B cell (primary cell): ENCODE results near the gene GSDME. TPM values are rescaled to one million over a fixed set of nuclear protein-coding genes. Genes with fewer than 3 reads are reported as not detected.

ENCODE experiments used
- ATAC-seq: fragments of 200-7000 bp; cut with Tn5 transposase; one replicate; pipeline ENCODE4 v1.10.0; 2021; ENCODE audit warnings: low read depth, mild to moderate bottlenecking, moderate number of reproducible peaks, moderate library complexity
- CTCF ChIA-PET: fragments of 350-600 bp; sonication (Branson Sonifier 250); formaldehyde crosslinking; loops from one replicate; lab custom pipeline; 2021; ENCODE audit warnings: antibody characterized with exemption, inconsistent platforms; lab: Charles Lee
- POLR2A ChIA-PET: fragments of 350-600 bp; sonication (Branson Sonifier 250); formaldehyde crosslinking; loops from one replicate; lab custom pipeline; 2021; ENCODE audit warnings: antibody characterized with exemption; lab: Charles Lee
- DNase-seq: peaks from one replicate; pipeline ENCODE4 v3.0.0; 2013
- H2AFZ ChIP-seq: 2 replicates; pipeline ENCODE4 v1.6.1; 2012; ENCODE audit warnings: mild to moderate bottlenecking, low read depth, low read length; ENCODE audit not compliant: insufficient read depth, poor library complexity, severe bottlenecking
- H3K27ac ChIP-seq, 2 donors: 1 replicate in 1 of 2; 2 replicates in 1 of 2; pipeline ENCODE4 v1.5.1; 2012 to 2013; ENCODE audit warnings: low read length in 2 of 2, mild to moderate bottlenecking in 2 of 2, moderate library complexity in 1 of 2
- H3K27me3 ChIP-seq, 4 experiments: fragments of 200-600 bp in 1 of 4; sonication (generic) in 1 of 4; replicated peaks in 1 of 4; 1 replicate in 2 of 4; 2 replicates in 2 of 4; pipeline versions ENCODE4 v1.6.1 to v1.7.0; 2013 to 2016; ENCODE audit warnings: low read length in 3 of 4, mild to moderate bottlenecking in 2 of 4, mixed read lengths in 1 of 4, moderate library complexity in 1 of 4; ENCODE audit not compliant: insufficient read depth in 4 of 4, control insufficient read depth in 3 of 4; ENCODE audit errors: control extremely low read depth in 1 of 4
- H3K36me3 ChIP-seq, 2 experiments: replicated peaks in 1 of 2; 1 replicate in 1 of 2; 2 replicates in 1 of 2; pipeline versions ENCODE4 v1.6.1 to v1.7.1; 2013; ENCODE audit warnings: low read length in 1 of 2; ENCODE audit not compliant: insufficient read depth in 2 of 2, control insufficient read depth in 1 of 2; ENCODE audit errors: control extremely low read depth in 1 of 2, extremely low read depth in 1 of 2
- H3K4me1 ChIP-seq, 2 donors: fragments of 200-600 bp in 1 of 2; sonication (generic) in 1 of 2; 1 replicate in 1 of 2; 2 replicates in 1 of 2; pipeline versions ENCODE4 v1.5.1 to v1.6.1; 2013 to 2017; ENCODE audit warnings: low read length in 2 of 2; ENCODE audit not compliant: control insufficient read depth in 2 of 2, insufficient read depth in 2 of 2
- H3K4me2 ChIP-seq: replicated peaks from 2 replicates; pipeline ENCODE3; 2012; ENCODE audit warnings: mild to moderate bottlenecking, low read depth, low read length; ENCODE audit not compliant: poor library complexity, severe bottlenecking
- H3K4me3 ChIP-seq, 5 experiments: fragments of 200-600 bp in 1 of 5; sonication (generic) in 1 of 5; 1 replicate in 3 of 5; 2 replicates in 2 of 5; pipeline versions ENCODE4 v1.5.1 to v1.7.0; 2011 to 2016; ENCODE audit warnings: low read length in 4 of 5, mild to moderate bottlenecking in 4 of 5, low read depth in 2 of 5, control low read depth in 1 of 5, moderate library complexity in 1 of 5; ENCODE audit not compliant: insufficient read depth in 1 of 5; ENCODE audit errors: control extremely low read depth in 1 of 5, extremely low read depth in 1 of 5
- H3K79me2 ChIP-seq: fragments of 200-600 bp; sonication (generic); one replicate; pipeline ENCODE4 v1.6.0; 2016; ENCODE audit warnings: low read length; ENCODE audit not compliant: control insufficient read depth, insufficient read depth
- H3K9ac ChIP-seq: fragments of 200-600 bp; sonication (generic); 2 replicates; pipeline ENCODE4 v1.6.1; 2017; ENCODE audit warnings: mild to moderate bottlenecking, low read length, moderate library complexity
- H3K9me3 ChIP-seq, 3 donors: one replicate each; pipeline versions ENCODE4 v1.6.1 to v1.7.1; 2013; ENCODE audit warnings: low read length in 2 of 3; ENCODE audit not compliant: control insufficient read depth in 2 of 3, insufficient read depth in 1 of 3; ENCODE audit errors: control extremely low read depth in 1 of 3
- H4K20me1 ChIP-seq: 2 replicates; pipeline ENCODE4 v1.6.0; 2012; ENCODE audit warnings: mild to moderate bottlenecking, low read length; ENCODE audit not compliant: insufficient read depth, control insufficient read depth, poor library complexity, severe bottlenecking
- H3K27ac Mint-ChIP-seq: one replicate; pipeline ENCODE4 v1.8.0; 2021; ENCODE audit warnings: mixed read lengths
- H3K27me3 Mint-ChIP-seq: one replicate; pipeline ENCODE4 v1.8.0; 2021; ENCODE audit warnings: mixed read lengths
- H3K4me1 Mint-ChIP-seq: one replicate; pipeline ENCODE4 v1.8.0; 2021; ENCODE audit warnings: mixed read lengths
- H3K4me3 Mint-ChIP-seq: one replicate; pipeline ENCODE4 v1.8.0; 2021; ENCODE audit warnings: mixed read lengths
- H3K9me3 Mint-ChIP-seq: one replicate; pipeline ENCODE4 v1.8.0; 2022; ENCODE audit warnings: mixed read lengths; ENCODE audit not compliant: insufficient read depth
- CTCF ChIP-seq: fragments of 200-600 bp; IDR thresholded peaks from one replicate; pipeline ENCODE4 v1.8.0; 2022; ENCODE audit warnings: antibody characterized with exemption, mild to moderate bottlenecking
- EZH2 ChIP-seq: IDR thresholded peaks from 2 replicates; pipeline ENCODE4 v1.6.1; 2012; ENCODE audit warnings: borderline replicate concordance, low read depth, mild to moderate bottlenecking, moderate library complexity, low read length; ENCODE audit not compliant: insufficient read depth, poor library complexity, severe bottlenecking
- WGBS: methylation state at CpG from one replicate; pipeline ENCODE4 v1.1.5; 2013; ENCODE audit warnings: missing lambda C conversion rate; ENCODE audit not compliant: insufficient coverage; 5-methylcytosine and 5-hydroxymethylcytosine counted together
- intact Hi-C: fragments of 100-400 bp; cut with micrococcal nuclease; formaldehyde crosslinking; loops from one replicate; pipeline ENCODE4 v1.10.0; 2022
- polyA plus RNA-seq: library from polyadenylated mRNA; depleted of rRNA; stranded (reverse); fragments of >200 nt; gene quantifications from 2 replicates; pipeline ENCODE4 v1.2.3, GENCODE V29; 2012
- total RNA-seq, 2 donors: library from RNA; stranded (reverse); fragments of 120-200 nt in 1 of 2; gene quantifications; 1 replicate in 1 of 2; 2 replicates in 1 of 2; pipeline versions ENCODE4 v1.2.3 to v1.2.4, GENCODE V29; 2013 to 2022

The GSDME gene
- total and polyA plus RNA-seq, 2 donors (not counting 1 experiment from before 2014, with no cell fraction given): 7.0 to 11.9 TPM

GRCh38 chr7:24725554-24726241 is 31.6 kb downstream of the GSDME start:
- Histone ChIP-seq H3K36me3 (no peaks in the 10 kb centered on the region), H3K4me1 (peaks cover 12 to 25% of the 10 kb centered on the region in 2 donors), H3K79me2 (no peaks in the 10 kb centered on the region), H3K4me2 (no peak overlapping the region), H3K27me3 (no peaks in the 10 kb centered on the region), H2AFZ (no peak overlapping the region), H3K27ac (no peak overlapping the region), H3K9me3 (peaks cover 0 to 13% (median 0%) of the 10 kb centered on the region in 3 donors), H4K20me1 (no peaks in the 10 kb centered on the region), H3K4me3 (no peak overlapping the region), H3K9ac (no peak overlapping the region)
- Mint-ChIP-seq H3K4me3 (no peak overlapping the region), H3K27ac (peak overlapping the region; percentile 21), H3K9me3 (peaks cover 3% of the 10 kb centered on the region), H3K27me3 (peaks cover 7% of the 10 kb centered on the region), H3K4me1 (peaks cover 60% of the 10 kb centered on the region)
- POLR2A ChIA-PET: no interaction called here
- intact Hi-C loops: loop anchor here (10.0 kb wide), 1 partner anchor 369 kb away; no protein-coding TSS in a partner anchor
- DNase-seq: no peak
- TF ChIP-seq EZH2: no peak
- no peak for TF ChIP-seq CTCF
- CTCF ChIA-PET: interaction anchor here (0.6 to 1.6 kb wide), 3 partner anchors 10 to 343 kb away, joined by 3 to 5 read pairs (median 4); no protein-coding TSS in a partner anchor
- WGBS: 99% methylated on average over 11 of the region's 14 CpGs
- no peak for ATAC-seq
